ENCODE results near the gene CMTR2.
A peak's percentile ranks its signal among the peaks of the same experiment; 100 is the strongest.
"Not testable (repeated sequence)": the region's sequence is repeated elsewhere in the genome, so short reads cannot be mapped to it uniquely, and the experiment has no call there.

CMTR2 gene

GRCh38 chr16:71293919-71294318 lies 4.7 kb upstream of the CMTR2 start:
- no peak for DNase-seq
- TF ChIP-seq GATA1 (IDR thresholded peaks at IDR 0.05; ENCODE audit: low read depth, low read length): no peak
- TF ChIP-seq POLR2A (IDR thresholded peaks at IDR 0.05; ENCODE audit: low read length): no peak

GRCh38 chr16:71292095-71292494 lies 2.9 kb upstream of the CMTR2 start:
- not testable (repeated sequence) for DNase-seq

- no peak for DNase-seq
- TF ChIP-seq POLR2A (IDR thresholded peaks at IDR 0.05; ENCODE audit: low read length) (no peak), GATA1 (IDR thresholded peaks at IDR 0.05; ENCODE audit: low read depth, low read length) (no peak)
Observed at GRCh38 chr16:71289732-71290062, 495 bp upstream of the CMTR2 start.

- TF ChIP-seq GATA1 (IDR thresholded peaks at IDR 0.05; ENCODE audit: low read depth, low read length) (no peak), POLR2A (IDR thresholded peaks at IDR 0.05; ENCODE audit: low read length) (no peak)
- DNase-seq: no peak
Observed at GRCh38 chr16:71288570-71288889, 672 bp downstream of the CMTR2 start.

- DNase-seq: no peak
- TF ChIP-seq GATA1 (IDR thresholded peaks at IDR 0.05; ENCODE audit: low read depth, low read length) (no peak), POLR2A (IDR thresholded peaks at IDR 0.05; ENCODE audit: low read length) (no peak)
Observed at GRCh38 chr16:71287911-71288310, 1.3 kb downstream of the CMTR2 start.

- no peak for DNase-seq
- no peak for TF ChIP-seq GATA1 (IDR thresholded peaks at IDR 0.05; ENCODE audit: low read depth, low read length)
- no peak for TF ChIP-seq POLR2A (IDR thresholded peaks at IDR 0.05; ENCODE audit: low read length)
Observed at GRCh38 chr16:71287454-71287853, 1.7 kb downstream of the CMTR2 start.

- TF ChIP-seq GATA1 (IDR thresholded peaks at IDR 0.05; ENCODE audit: low read depth, low read length) (no peak), POLR2A (IDR thresholded peaks at IDR 0.05; ENCODE audit: low read length) (no peak)
- DNase-seq: no peak
Observed at GRCh38 chr16:71283612-71284011, 5.6 kb downstream of the CMTR2 start.

- DNase-seq: no peak
- TF ChIP-seq POLR2A (IDR thresholded peaks at IDR 0.05; ENCODE audit: low read length) (peak; percentile 20), GATA1 (IDR thresholded peaks at IDR 0.05; ENCODE audit: low read depth, low read length) (no peak)
Observed at GRCh38 chr16:71282943-71283342, 6.3 kb downstream of the CMTR2 start.

GRCh38 chr16:71276589-71277334 lies 12.4 kb downstream of the CMTR2 start:
- TF ChIP-seq POLR2A (IDR thresholded peaks at IDR 0.05; ENCODE audit: low read length): no peak
- no peak for TF ChIP-seq GATA1 (IDR thresholded peaks at IDR 0.05; ENCODE audit: low read depth, low read length)
- DNase-seq: no peak

- no peak for DNase-seq
- no peak for TF ChIP-seq POLR2A (IDR thresholded peaks at IDR 0.05; ENCODE audit: low read length)
Observed at GRCh38 chr16:71273384-71273783, 15.8 kb downstream of the CMTR2 start.

GRCh38 chr16:71264299-71264698 lies 24.9 kb downstream of the CMTR2 start:
- DNase-seq: no peak
- no peak for TF ChIP-seq POLR2A (IDR thresholded peaks at IDR 0.05; ENCODE audit: low read length)
- no peak for TF ChIP-seq GATA1 (IDR thresholded peaks at IDR 0.05; ENCODE audit: low read depth, low read length)

- TF ChIP-seq GATA1 (IDR thresholded peaks at IDR 0.05; ENCODE audit: low read depth, low read length) (no peak), POLR2A (IDR thresholded peaks at IDR 0.05; ENCODE audit: low read length) (no peak)
- no peak for DNase-seq
Observed at GRCh38 chr16:71263582-71263981, 25.6 kb downstream of the CMTR2 start.

GRCh38 chr16:71262391-71262790 lies 26.8 kb downstream of the CMTR2 start:
- no peak for DNase-seq
- no peak for TF ChIP-seq GATA1 (IDR thresholded peaks at IDR 0.05; ENCODE audit: low read depth, low read length)
- TF ChIP-seq POLR2A (IDR thresholded peaks at IDR 0.05; ENCODE audit: low read length): no peak

- TF ChIP-seq GATA1 (IDR thresholded peaks at IDR 0.05; ENCODE audit: low read depth, low read length) (no peak), POLR2A (IDR thresholded peaks at IDR 0.05; ENCODE audit: low read length) (no peak)
- no peak for DNase-seq
Observed at GRCh38 chr16:71260995-71261394, 28.2 kb downstream of the CMTR2 start.

- no peak for DNase-seq
- TF ChIP-seq GATA1 (IDR thresholded peaks at IDR 0.05; ENCODE audit: low read depth, low read length): no peak
- TF ChIP-seq POLR2A (IDR thresholded peaks at IDR 0.05; ENCODE audit: low read length): no peak
Observed at GRCh38 chr16:71259086-71259485, 30.1 kb downstream of the CMTR2 start.

GRCh38 chr16:71258372-71258771 lies 30.8 kb downstream of the CMTR2 start:
- TF ChIP-seq POLR2A (IDR thresholded peaks at IDR 0.05; ENCODE audit: low read length) (no peak), GATA1 (IDR thresholded peaks at IDR 0.05; ENCODE audit: low read depth, low read length) (no peak)
- DNase-seq: no peak

Measured in erythroblast (primary cell).